Keratinocyte (primary cell): ENCODE measurements around the gene RAB11B.

Experiments
- EZH2 ChIP-seq: IDR thresholded peaks from one replicate; pipeline ENCODE4 v1.6.1; 2012; ENCODE audit warnings: inconsistent platforms, mild to moderate bottlenecking, low read length, moderate library complexity
- TF ChIP-seq, protein P1 (sequence below), 3 experiments: IDR thresholded peaks in 1 of 3; conservative IDR thresholded peaks in 1 of 3; optimal IDR thresholded peaks in 1 of 3; 2 replicates in 2 of 3; 3 replicates in 1 of 3; pipeline versions ENCODE3 to v1.5.1; 2011; ENCODE audit warnings: low read length in 3 of 3, mild to moderate bottlenecking in 3 of 3, moderate library complexity in 2 of 3, control low read depth in 1 of 3, inconsistent platforms in 1 of 3; ENCODE audit not compliant: insufficient read depth in 2 of 3; ENCODE audit errors: extremely low read depth in 1 of 3

GRCh38 chr19:8370176-8371010 is 19.8 kb upstream of the RAB11B start:
- TF ChIP-seq, protein P1, sequence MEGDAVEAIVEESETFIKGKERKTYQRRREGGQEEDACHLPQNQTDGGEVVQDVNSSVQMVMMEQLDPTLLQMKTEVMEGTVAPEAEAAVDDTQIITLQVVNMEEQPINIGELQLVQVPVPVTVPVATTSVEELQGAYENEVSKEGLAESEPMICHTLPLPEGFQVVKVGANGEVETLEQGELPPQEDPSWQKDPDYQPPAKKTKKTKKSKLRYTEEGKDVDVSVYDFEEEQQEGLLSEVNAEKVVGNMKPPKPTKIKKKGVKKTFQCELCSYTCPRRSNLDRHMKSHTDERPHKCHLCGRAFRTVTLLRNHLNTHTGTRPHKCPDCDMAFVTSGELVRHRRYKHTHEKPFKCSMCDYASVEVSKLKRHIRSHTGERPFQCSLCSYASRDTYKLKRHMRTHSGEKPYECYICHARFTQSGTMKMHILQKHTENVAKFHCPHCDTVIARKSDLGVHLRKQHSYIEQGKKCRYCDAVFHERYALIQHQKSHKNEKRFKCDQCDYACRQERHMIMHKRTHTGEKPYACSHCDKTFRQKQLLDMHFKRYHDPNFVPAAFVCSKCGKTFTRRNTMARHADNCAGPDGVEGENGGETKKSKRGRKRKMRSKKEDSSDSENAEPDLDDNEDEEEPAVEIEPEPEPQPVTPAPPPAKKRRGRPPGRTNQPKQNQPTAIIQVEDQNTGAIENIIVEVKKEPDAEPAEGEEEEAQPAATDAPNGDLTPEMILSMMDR (optimal IDR thresholded peaks at IDR 0.05 in 1 of 3, IDR thresholded peaks at IDR 0.05 in 1 of 3, conservative IDR thresholded peaks at IDR 0.05 in 1 of 3; ENCODE audit: extremely low read depth in 1 of 3, insufficient read depth in 2 of 3, low read length in 3 of 3): no peak
- no peak for TF ChIP-seq EZH2
